Measurements from ENCODE around the gene KCP.

KCP gene

GRCh38 chr7:128918016-128918665 lies 7.6 kb upstream of the KCP start:
- H3K36me3 ChIP-seq (replicated peaks; ENCODE audit: low read depth, low read length) = no peaks in the 10 kb centered on the region
- H3K9ac ChIP-seq (ENCODE audit: low read length) = no peak overlapping the region
- H3K4me2 ChIP-seq (ENCODE audit: low read length) = no peak overlapping the region
- H3K4me3 ChIP-seq (ENCODE audit: low read length) = no peak overlapping the region
- H3K9me3 ChIP-seq (ENCODE audit: insufficient read depth, low read length) = no peaks in the 10 kb centered on the region
- no peaks in the 10 kb centered on the region for H4K20me1 ChIP-seq (ENCODE audit: insufficient read depth, low read length)
- H3K27ac ChIP-seq (ENCODE audit: low read length) = no peak overlapping the region
- no peak overlapping the region for H2AFZ ChIP-seq (ENCODE audit: low read depth, low read length)
- H3K79me2 ChIP-seq (ENCODE audit: low read length) = no peaks in the 10 kb centered on the region
- H3K4me1 ChIP-seq (ENCODE audit: low read length) = peaks cover 33% of the 10 kb centered on the region
- H3K27me3 ChIP-seq (ENCODE audit: low read depth, low read length) = peaks cover 13% of the 10 kb centered on the region; the same call in 1 of the 2 replicates
- no peak for TF ChIP-seq EZH2phosphoT487 (IDR thresholded peaks at IDR 0.05; ENCODE audit: low read depth)
- TF ChIP-seq CTCF (IDR thresholded peaks at IDR 0.05; ENCODE audit: low read depth, low read length) = no peak

- H3K27me3 ChIP-seq (ENCODE audit: low read depth, low read length) = peaks cover 6% of the 10 kb centered on the region; the same call in 1 of the 2 replicates
- H3K9me3 ChIP-seq (ENCODE audit: insufficient read depth, low read length) = no peaks in the 10 kb centered on the region
- no peak overlapping the region for H3K4me3 ChIP-seq (ENCODE audit: low read length)
- H3K79me2 ChIP-seq (ENCODE audit: low read length) = no peaks in the 10 kb centered on the region
- H3K4me2 ChIP-seq (ENCODE audit: low read length) = no peak overlapping the region
- H3K36me3 ChIP-seq (replicated peaks; ENCODE audit: low read depth, low read length) = no peaks in the 10 kb centered on the region
- H2AFZ ChIP-seq (ENCODE audit: low read depth, low read length) = no peak overlapping the region
- no peak overlapping the region for H3K27ac ChIP-seq (ENCODE audit: low read length)
- peaks cover 40% of the 10 kb centered on the region for H3K4me1 ChIP-seq (ENCODE audit: low read length)
- TF ChIP-seq EZH2phosphoT487 (IDR thresholded peaks at IDR 0.05; ENCODE audit: low read depth) (no peak), CTCF (IDR thresholded peaks at IDR 0.05; ENCODE audit: low read depth, low read length) (no peak)
- no peak overlapping the region for H3K9ac ChIP-seq (ENCODE audit: low read length)
- H4K20me1 ChIP-seq (ENCODE audit: insufficient read depth, low read length) = no peaks in the 10 kb centered on the region
Observed at GRCh38 chr7:128917122-128917521, 6.6 kb upstream of the KCP start.

GRCh38 chr7:128916643-128916915 lies 6.1 kb upstream of the KCP start:
- Histone ChIP-seq H3K4me1 (ENCODE audit: low read length) (peaks cover 45% of the 10 kb centered on the region), H3K36me3 (replicated peaks; ENCODE audit: low read depth, low read length) (no peaks in the 10 kb centered on the region), H4K20me1 (ENCODE audit: insufficient read depth, low read length) (no peaks in the 10 kb centered on the region), H3K79me2 (ENCODE audit: low read length) (no peaks in the 10 kb centered on the region), H3K9me3 (ENCODE audit: insufficient read depth, low read length) (no peaks in the 10 kb centered on the region), H2AFZ (ENCODE audit: low read depth, low read length) (no peak overlapping the region), H3K27me3 (ENCODE audit: low read depth, low read length) (0 out of 2 replicates have a peak, but pooled peaks cover 6% of the 10 kb centered on the region), H3K9ac (ENCODE audit: low read length) (no peak overlapping the region), H3K4me2 (ENCODE audit: low read length) (no peak overlapping the region), H3K4me3 (ENCODE audit: low read length) (no peak overlapping the region), H3K27ac (ENCODE audit: low read length) (no peak overlapping the region)
- TF ChIP-seq EZH2phosphoT487 (IDR thresholded peaks at IDR 0.05; ENCODE audit: low read depth) (no peak), CTCF (IDR thresholded peaks at IDR 0.05; ENCODE audit: low read depth, low read length) (no peak)

GRCh38 chr7:128915841-128916642 lies 5.5 kb upstream of the KCP start:
- H3K4me3 ChIP-seq (ENCODE audit: low read length) = no peak overlapping the region
- H3K9ac ChIP-seq (ENCODE audit: low read length) = no peak overlapping the region; the same call in 1 of the 2 replicates
- H3K4me1 ChIP-seq (ENCODE audit: low read length) = peaks cover 51% of the 10 kb centered on the region
- no peak for TF ChIP-seq EZH2phosphoT487 (IDR thresholded peaks at IDR 0.05; ENCODE audit: low read depth)
- no peak for TF ChIP-seq CTCF (IDR thresholded peaks at IDR 0.05; ENCODE audit: low read depth, low read length)
- H3K79me2 ChIP-seq (ENCODE audit: low read length) = no peaks in the 10 kb centered on the region
- H3K9me3 ChIP-seq (ENCODE audit: insufficient read depth, low read length) = no peaks in the 10 kb centered on the region
- H3K27ac ChIP-seq (ENCODE audit: low read length) = no peak overlapping the region; the same call in 1 of the 2 replicates
- no peak overlapping the region for H2AFZ ChIP-seq (ENCODE audit: low read depth, low read length)
- H3K36me3 ChIP-seq (replicated peaks; ENCODE audit: low read depth, low read length) = no peaks in the 10 kb centered on the region
- H4K20me1 ChIP-seq (ENCODE audit: insufficient read depth, low read length) = no peaks in the 10 kb centered on the region
- H3K4me2 ChIP-seq (ENCODE audit: low read length) = peak overlapping the region; percentile 69; the same call in 1 of the 2 replicates
- H3K27me3 ChIP-seq (ENCODE audit: low read depth, low read length) = 0 out of 2 replicates have a peak, but pooled peaks cover 6% of the 10 kb centered on the region

Measured in OCI-LY3 (cell line).